Left ventricle myocardium inferior (tissue), 1 donor: ENCODE results near the gene REPIN1. TPM values are rescaled to one million over a fixed set of nuclear protein-coding genes. Genes with fewer than 3 reads are reported as not detected.

ENCODE experiments used
- DNase-seq: peaks from one replicate; pipeline ENCODE4 v3.0.0-alpha.2; 2020
- H3K27ac ChIP-seq: fragments of 200-600 bp; replicated peaks from 2 replicates; pipeline ENCODE4 v1.8.0; 2021
- H3K27me3 ChIP-seq: fragments of 200-600 bp; 2 replicates; pipeline ENCODE4 v1.8.0; 2021; ENCODE audit warnings: low read depth
- H3K36me3 ChIP-seq: fragments of 200-600 bp; 2 replicates; pipeline ENCODE4 v1.8.0; 2021
- H3K4me1 ChIP-seq: fragments of 200-600 bp; 2 replicates; pipeline ENCODE4 v1.8.0; 2021
- H3K4me3 ChIP-seq: fragments of 200-600 bp; 2 replicates; pipeline ENCODE4 v1.8.0; 2021; ENCODE audit warnings: mild to moderate bottlenecking, moderate library complexity
- H3K9me3 ChIP-seq: fragments of 200-600 bp; replicated peaks from 2 replicates; pipeline ENCODE4 v1.8.0; 2021
- intact Hi-C: fragments of 100-400 bp; cut with micrococcal nuclease; formaldehyde crosslinking; loops from one replicate; pipeline ENCODE4 v1.11.0; 2022
- total RNA-seq: library from RNA; stranded (reverse); fragmentation: NEBNext Ultra II Directional; extraction: Animal tissue kit (Norgen Biotek cat#: 25700); gene quantifications from one replicate; pipeline ENCODE4 v1.2.1, GENCODE V29; 2021
- TF ChIP-seq, protein P1 (sequence below): fragments of 200-600 bp; IDR thresholded peaks from 2 replicates; pipeline ENCODE4 v1.8.0; 2021; ENCODE audit warnings: antibody characterized with exemption, mild to moderate bottlenecking, borderline replicate concordance
- donor health status: DM: no; HTN: yes; CAD: no; lungs with severe emphysema.

REPIN1 gene
- total RNA-seq, 1 donor from 2014 or later = 110 TPM

DNA sequence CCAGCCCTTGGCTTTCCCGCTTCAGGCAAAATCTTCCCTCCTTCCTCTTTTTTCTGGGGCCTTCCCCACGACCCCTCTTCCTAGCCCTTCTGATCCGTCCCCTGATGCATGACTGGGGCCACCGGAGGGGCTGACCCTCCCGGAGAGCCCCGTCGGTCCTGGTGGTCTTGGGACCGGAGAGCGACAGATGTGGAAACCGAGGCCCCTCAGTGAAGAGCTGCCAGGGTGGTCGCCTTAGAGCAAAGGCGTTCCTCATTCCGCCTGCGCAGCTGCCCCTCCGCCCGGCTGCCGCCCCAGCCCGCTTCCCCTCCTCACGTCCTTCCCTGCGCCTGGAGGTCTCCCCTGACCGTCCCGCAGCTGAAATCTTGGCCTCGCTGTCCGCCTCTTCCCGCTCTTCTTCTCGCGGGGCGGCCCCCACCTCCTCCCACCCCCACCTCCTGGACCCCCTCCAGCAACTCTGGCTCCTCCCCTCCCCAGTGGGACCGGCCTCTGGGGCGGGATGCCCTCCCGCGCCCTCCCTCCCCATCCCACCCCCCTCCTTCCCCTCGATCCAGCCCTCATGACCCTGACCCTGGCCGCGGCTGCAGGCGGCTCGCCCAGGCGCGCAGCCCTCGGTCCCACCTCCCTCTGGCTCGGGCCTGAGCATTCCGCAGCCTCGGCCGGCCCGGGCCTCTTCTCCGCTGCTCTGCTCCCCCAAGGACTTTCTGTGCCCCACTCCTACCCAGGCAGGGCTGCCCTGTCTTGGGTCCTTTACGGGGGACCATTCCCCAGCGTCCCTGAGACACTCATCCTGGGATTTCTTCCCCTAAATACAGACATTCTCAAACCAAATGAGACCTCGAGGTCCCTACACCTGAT lies 27.1 kb upstream of the REPIN1 start, which contains the start of gene RARRES2:
TSS of gene RARRES2 (minus strand) at position 367 of the 858 bp plus-strand sequence. CDS start 1,020 bp downstream, outside the sequence.
- TF ChIP-seq, protein P1, sequence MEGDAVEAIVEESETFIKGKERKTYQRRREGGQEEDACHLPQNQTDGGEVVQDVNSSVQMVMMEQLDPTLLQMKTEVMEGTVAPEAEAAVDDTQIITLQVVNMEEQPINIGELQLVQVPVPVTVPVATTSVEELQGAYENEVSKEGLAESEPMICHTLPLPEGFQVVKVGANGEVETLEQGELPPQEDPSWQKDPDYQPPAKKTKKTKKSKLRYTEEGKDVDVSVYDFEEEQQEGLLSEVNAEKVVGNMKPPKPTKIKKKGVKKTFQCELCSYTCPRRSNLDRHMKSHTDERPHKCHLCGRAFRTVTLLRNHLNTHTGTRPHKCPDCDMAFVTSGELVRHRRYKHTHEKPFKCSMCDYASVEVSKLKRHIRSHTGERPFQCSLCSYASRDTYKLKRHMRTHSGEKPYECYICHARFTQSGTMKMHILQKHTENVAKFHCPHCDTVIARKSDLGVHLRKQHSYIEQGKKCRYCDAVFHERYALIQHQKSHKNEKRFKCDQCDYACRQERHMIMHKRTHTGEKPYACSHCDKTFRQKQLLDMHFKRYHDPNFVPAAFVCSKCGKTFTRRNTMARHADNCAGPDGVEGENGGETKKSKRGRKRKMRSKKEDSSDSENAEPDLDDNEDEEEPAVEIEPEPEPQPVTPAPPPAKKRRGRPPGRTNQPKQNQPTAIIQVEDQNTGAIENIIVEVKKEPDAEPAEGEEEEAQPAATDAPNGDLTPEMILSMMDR = no peak

DNA sequence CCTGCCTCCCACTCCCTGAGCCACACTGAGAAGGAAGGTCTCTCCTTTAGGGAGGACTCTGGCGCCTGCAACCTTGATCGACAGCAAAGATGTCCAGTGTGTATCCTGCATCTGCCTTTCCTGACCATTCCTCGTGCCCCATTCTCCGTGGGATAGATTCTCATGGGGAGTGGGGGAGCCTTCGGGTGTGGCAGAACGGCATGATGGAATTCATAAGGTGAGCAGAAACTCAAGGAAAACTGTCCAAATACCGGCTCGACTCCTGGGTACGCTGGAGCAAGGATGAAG lies 26.6 kb upstream of the REPIN1 start:
- Histone ChIP-seq H3K4me1 (peaks cover 30% of the 10 kb centered on the region), H3K4me3 (peak overlapping the region; percentile 67), H3K36me3 (no peaks in the 10 kb centered on the region), H3K27ac (peak overlapping the region; percentile 33), H3K9me3 (peaks cover 15% of the 10 kb centered on the region), H3K27me3 (peaks cover 61% of the 10 kb centered on the region)
- intact Hi-C loops = no loop called here
- TF ChIP-seq, protein P1 = no peak
- no peak for DNase-seq

More for the DNA sequence above, 27.1 kb upstream of the REPIN1 start, which contains the start of gene RARRES2:
- Histone ChIP-seq H3K36me3 (no peaks in the 10 kb centered on the region), H3K9me3 (peaks cover 15% of the 10 kb centered on the region), H3K27ac (peak within 1 kb of the TSS; percentile 56), H3K4me1 (peaks cover 30% of the 10 kb centered on the region), H3K4me3 (peak within 1 kb of the TSS; percentile 67), H3K27me3 (peaks cover 61% of the 10 kb centered on the region)
- peak; percentile 56 for DNase-seq
- intact Hi-C loops = no loop called here

DNA sequence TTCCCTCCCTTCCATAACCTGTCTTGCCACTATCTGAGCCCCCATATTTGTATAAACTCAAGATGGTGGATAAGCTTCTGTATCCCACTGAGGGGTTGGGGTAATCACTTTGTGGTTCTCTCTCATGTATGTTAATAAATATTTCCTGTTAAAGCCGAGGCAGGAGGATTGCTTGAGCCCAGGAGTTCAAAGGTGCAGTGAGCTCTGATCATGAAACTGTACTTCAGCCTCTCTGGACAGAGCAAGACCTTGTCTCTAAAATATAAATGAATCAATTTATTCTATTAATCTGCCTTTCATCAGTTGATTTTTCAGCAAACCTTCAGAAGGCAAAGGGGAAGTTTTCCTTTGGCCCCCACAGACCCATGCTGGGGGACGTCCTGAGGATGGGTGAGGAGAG lies 25.4 kb upstream of the REPIN1 start:
- intact Hi-C loops = no loop called here
- Histone ChIP-seq H3K4me1 (peaks cover 30% of the 10 kb centered on the region), H3K9me3 (peaks cover 15% of the 10 kb centered on the region), H3K4me3 (no peak overlapping the region), H3K27ac (no peak overlapping the region), H3K27me3 (peaks cover 65% of the 10 kb centered on the region), H3K36me3 (no peaks in the 10 kb centered on the region)
- TF ChIP-seq, protein P1 = no peak
- no peak for DNase-seq

DNA sequence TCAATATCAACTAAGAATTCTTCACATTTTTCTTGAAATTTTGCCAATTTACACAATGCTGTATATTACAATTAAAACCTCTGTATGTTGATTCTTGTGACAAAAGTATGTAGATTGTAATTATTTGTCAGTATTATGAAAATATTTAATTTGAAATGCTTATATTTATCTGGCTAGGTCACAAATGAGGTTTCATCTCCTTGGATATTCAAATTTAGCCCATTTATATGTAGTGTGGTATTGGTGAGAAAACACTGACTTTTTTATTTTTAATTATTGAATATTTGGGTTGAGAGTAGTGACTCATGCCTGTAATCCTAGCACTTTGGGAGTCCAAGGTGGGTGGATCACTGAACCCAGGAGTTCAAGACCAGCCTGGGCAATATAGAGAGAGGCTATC lies 24.3 kb upstream of the REPIN1 start:
- DNase-seq = no peak
- H3K36me3 ChIP-seq = no peaks in the 10 kb centered on the region
- peaks cover 69% of the 10 kb centered on the region for H3K27me3 ChIP-seq
- peaks cover 28% of the 10 kb centered on the region for H3K4me1 ChIP-seq
- peaks cover 15% of the 10 kb centered on the region for H3K9me3 ChIP-seq
- no peak overlapping the region for H3K27ac ChIP-seq
- no peak overlapping the region for H3K4me3 ChIP-seq
- TF ChIP-seq, protein P1 = no peak
- intact Hi-C loops = no loop called here

DNA sequence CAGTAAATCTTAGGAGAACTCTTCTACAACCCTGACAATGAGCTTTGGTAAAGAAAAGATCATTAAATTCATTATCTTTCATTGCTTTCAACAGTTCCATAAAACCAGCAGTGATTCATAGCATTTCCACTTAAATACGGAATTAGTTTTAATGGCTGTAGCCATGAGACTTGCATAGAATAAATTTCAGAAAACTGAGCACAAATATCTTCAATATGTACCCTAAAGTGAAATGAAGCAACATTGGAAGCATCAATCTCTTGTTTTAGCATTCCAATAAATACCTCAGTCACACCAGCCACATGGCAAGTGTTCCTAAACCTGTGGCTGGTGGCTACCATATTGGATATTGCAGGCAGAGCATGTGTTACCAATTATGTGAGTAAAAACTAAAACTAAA lies 23.6 kb upstream of the REPIN1 start:
- H3K9me3 ChIP-seq = peaks cover 15% of the 10 kb centered on the region
- no peak overlapping the region for H3K4me3 ChIP-seq
- H3K4me1 ChIP-seq = peaks cover 21% of the 10 kb centered on the region
- peaks cover 63% of the 10 kb centered on the region for H3K27me3 ChIP-seq
- no peaks in the 10 kb centered on the region for H3K36me3 ChIP-seq
- DNase-seq = no peak
- intact Hi-C loops = no loop called here
- TF ChIP-seq, protein P1 = no peak
- H3K27ac ChIP-seq = no peak overlapping the region
